HepG2 (cell line): ENCODE results near the gene PLEKHH1. TPM values are rescaled to one million over a fixed set of nuclear protein-coding genes. Genes with fewer than 3 reads are reported as not detected.

Source experiments
- ATAC-seq: fragments of 200-7000 bp; cut with Tn5 transposase; 3 replicates; pipeline ENCODE4 v1.9.1; 2020; ENCODE audit warnings: mild to moderate bottlenecking, moderate library complexity
- BruUV-seq: library from RNA; stranded (reverse); fragments of 400-500 nt; replicated peaks from 2 replicates; lab custom pipeline; 2021; lab: Mats Ljungman, UMichigan
- CTCF ChIA-PET: fragments of 300-600 bp; formaldehyde crosslinking; extraction: SDS; loops from one replicate; lab custom pipeline; 2021; ENCODE audit warnings: low total read pairs, inconsistent platforms, low intra/inter-chr PET ratio; lab: Yijun Ruan, JAX
- POLR2A ChIA-PET: fragments of 350-600 bp; sonication (Branson Sonifier 250); formaldehyde crosslinking; loops from one replicate; lab custom pipeline; 2020; ENCODE audit warnings: antibody characterized with exemption, inconsistent platforms; lab: Yijun Ruan, JAX
- DNase-seq: peaks from one replicate; pipeline ENCODE4 v3.0.0-alpha.2; 2015; ENCODE audit warnings: low spot score
- FAIRE-seq: peaks from 3 replicates; lab custom pipeline; 2011; peaks lifted over from hg19 to GRCh38; lab: Jason Lieb, UNC
- H2AFZ ChIP-seq: one replicate; pipeline ENCODE4 v1.6.1; 2011; ENCODE audit warnings: low read length, inconsistent platforms
- H3K27ac ChIP-seq: fragments of 300-600 bp; 3 replicates; pipeline ENCODE4 v1.8.0; 2011; ENCODE audit warnings: mixed run types, mild to moderate bottlenecking, mixed read lengths, low read length, inconsistent platforms; ENCODE audit not compliant: insufficient read depth; ENCODE audit errors: extremely low read length
- H3K27me3 ChIP-seq, 2 experiments: fragments of 200-600 bp in 1 of 2; 2 replicates in 1 of 2; 3 replicates in 1 of 2; pipeline versions ENCODE4 v1.6.0 to v1.8.0; 2011; ENCODE audit warnings: low read length in 2 of 2, mild to moderate bottlenecking in 2 of 2, moderate library complexity in 2 of 2, inconsistent platforms in 1 of 2; ENCODE audit not compliant: insufficient read depth in 2 of 2, control insufficient read depth in 1 of 2
- H3K36me3 ChIP-seq, 2 experiments: fragments of 200-600 bp in 1 of 2; replicated peaks in 1 of 2; 2 replicates in 1 of 2; 3 replicates in 1 of 2; pipeline versions ENCODE4 v1.5.1 to v1.8.0; 2011; ENCODE audit warnings: low read length in 2 of 2, inconsistent platforms in 1 of 2; ENCODE audit not compliant: insufficient read depth in 2 of 2, control insufficient read depth in 1 of 2
- H3K4me1 ChIP-seq: 2 replicates; pipeline ENCODE4 v1.5.1; 2012; ENCODE audit warnings: low read length, inconsistent platforms; ENCODE audit not compliant: insufficient read depth
- H3K4me2 ChIP-seq: 2 replicates; pipeline ENCODE4 v1.6.0; 2011; ENCODE audit warnings: low read depth, low read length, inconsistent platforms
- H3K4me3 ChIP-seq, 3 experiments: fragments of 200-600 bp in 1 of 3; sonication (generic), shearing (Covaris generic) in 1 of 3; replicated peaks in 1 of 3; 2 replicates each; pipeline ENCODE4 v1.5.1; 2011 to 2016; ENCODE audit warnings: low read length in 3 of 3, inconsistent platforms in 2 of 3, low read depth in 2 of 3, mild to moderate bottlenecking in 2 of 3, control low read depth in 1 of 3, mixed read lengths in 1 of 3; ENCODE audit not compliant: insufficient read depth in 1 of 3
- H3K79me2 ChIP-seq: one replicate; pipeline ENCODE4 v1.6.1; 2011; ENCODE audit warnings: low read length, inconsistent platforms; ENCODE audit not compliant: insufficient read depth
- H3K9ac ChIP-seq: 2 replicates; pipeline ENCODE4 v1.6.0; 2011; ENCODE audit warnings: mild to moderate bottlenecking, low read depth, low read length, inconsistent platforms; ENCODE audit not compliant: insufficient read depth
- H3K9me3 ChIP-seq: 2 replicates; pipeline ENCODE4 v1.5.1; 2012; ENCODE audit warnings: mild to moderate bottlenecking, low read length
- H4K20me1 ChIP-seq: 2 replicates; pipeline ENCODE4 v1.6.0; 2011; ENCODE audit warnings: inconsistent platforms, mild to moderate bottlenecking, low read length, moderate library complexity; ENCODE audit not compliant: insufficient read depth
- AGO2 ChIP-seq: fragments of 200-400 bp; formaldehyde crosslinking; optimal IDR thresholded peaks from 2 replicates; pipeline ENCODE3; 2017; ENCODE audit warnings: mild to moderate bottlenecking, low read depth, low read length, moderate library complexity
- BRD4 ChIP-seq: sonication (generic); formaldehyde crosslinking; IDR thresholded peaks from 2 replicates; pipeline ENCODE4 v1.4.0; 2020; ENCODE audit warnings: missing genetic modification reagents
- DMTF1 ChIP-seq: sonication (generic); formaldehyde crosslinking; IDR thresholded peaks from 2 replicates; pipeline ENCODE4 v1.4.0; 2020; ENCODE audit warnings: mild to moderate bottlenecking, missing genetic modification reagents
- FOXK1 ChIP-seq: sonication (generic); formaldehyde crosslinking; IDR thresholded peaks from 2 replicates; pipeline ENCODE4 v1.4.0; 2020; ENCODE audit warnings: low read depth, missing genetic modification reagents, borderline replicate concordance
- HOXD1 ChIP-seq: sonication (generic); formaldehyde crosslinking; IDR thresholded peaks from 2 replicates; pipeline ENCODE4 v1.5.0; 2020; ENCODE audit warnings: missing genetic modification reagents
- STAG1 ChIP-seq: sonication (generic); formaldehyde crosslinking; IDR thresholded peaks from 2 replicates; pipeline ENCODE4 v1.4.0; 2020; ENCODE audit warnings: missing genetic modification reagents
- TERF1 ChIP-seq: sonication (generic); formaldehyde crosslinking; IDR thresholded peaks from 2 replicates; pipeline ENCODE4 v1.8.0; 2022; ENCODE audit warnings: mild to moderate bottlenecking, missing genetic modification reagents, moderate library complexity
- ZNF274 ChIP-seq: sonication (generic); formaldehyde crosslinking; IDR thresholded peaks from 2 replicates; pipeline ENCODE4 v1.5.1; 2020; ENCODE audit warnings: mild to moderate bottlenecking, missing genetic modification reagents
- ZNF740 ChIP-seq: sonication (generic); formaldehyde crosslinking; IDR thresholded peaks from 2 replicates; pipeline ENCODE4 v1.4.0; 2020; ENCODE audit warnings: missing genetic modification reagents
- ZUFSP ChIP-seq: sonication (generic); formaldehyde crosslinking; IDR thresholded peaks from 2 replicates; pipeline ENCODE4 v1.9.0; 2021; ENCODE audit warnings: missing genetic modification reagents, mild to moderate bottlenecking, borderline replicate concordance
- WGBS: methylation state at CpG from one replicate; pipeline ENCODE4 v1.1.6; 2017; ENCODE audit warnings: low lambda C conversion rate; 5-methylcytosine and 5-hydroxymethylcytosine counted together
- in situ Hi-C: cut with HindIII; loops from 2 replicates; pipeline ENCODE4 v1.10.0; 2017; ENCODE audit warnings: low pct_unique_long_range_greater_than_20kb; ENCODE audit not compliant: extremely low pct_ligation_motif_present
- intact Hi-C: fragments of 100-400 bp; cut with micrococcal nuclease; formaldehyde crosslinking; loops from one replicate; pipeline ENCODE4 v1.10.0; 2022; ENCODE audit not compliant: unreplicated experiment
- polyA plus RNA-seq, 8 experiments: library from polyadenylated mRNA; depleted of rRNA in 3 of 8; stranded (reverse) in 7 of 8; unstranded in 1 of 8; fragments of >200 nt; fragmentation: Illumina TruSeq in 4 of 8; extraction: Trizol in 4 of 8; gene quantifications; 2 replicates each; pipeline versions ENCODE4 v1.2.1 to v1.2.3, GENCODE V29; 2011 to 2016; ENCODE audit warnings: low read depth in 4 of 8, missing spikeins in 1 of 8, mixed read lengths in 1 of 8; ENCODE audit not compliant: insufficient read depth in 1 of 8
- total RNA-seq, 5 experiments: library from RNA; depleted of rRNA; stranded (reverse); fragments of >200 nt; fragmentation: Illumina TruSeq; extraction: Trizol; gene quantifications; 2 replicates each; pipeline ENCODE4 v1.2.3, GENCODE V29; 2016; ENCODE audit warnings: low read depth in 1 of 5
- TF ChIP-seq, protein P1 (sequence below): sonication (generic); formaldehyde crosslinking; IDR thresholded peaks from 2 replicates; pipeline ENCODE4 v1.8.0; 2022; ENCODE audit warnings: missing genetic modification reagents, mild to moderate bottlenecking, moderate library complexity, borderline replicate concordance

Gene PLEKHH1
- total and polyA plus RNA-seq, 2 of the 13 experiments (the other 11 are each of a cell fraction or from before 2014, with no cell fraction given), result 8.6 to 15.8 TPM

DNA sequence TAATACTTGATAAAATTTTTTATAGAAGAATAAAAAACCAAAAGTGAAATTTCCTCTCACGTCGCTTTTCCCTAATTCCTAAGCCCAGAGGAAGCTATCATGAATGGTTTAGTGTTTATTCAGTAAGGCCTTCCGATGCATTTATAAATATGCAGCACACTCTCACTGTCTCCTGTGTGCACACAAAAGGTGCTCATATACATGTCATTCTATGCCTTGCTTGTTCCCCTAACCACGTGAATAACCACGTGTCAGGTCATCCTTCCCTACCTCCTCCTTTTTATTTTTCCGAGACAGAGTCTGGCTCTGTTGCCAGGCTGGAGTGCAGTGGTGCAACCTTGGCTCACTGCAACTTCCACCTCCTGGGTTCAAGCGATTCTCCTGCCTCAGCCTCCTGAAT lies 37.4 kb downstream of the PLEKHH1 start:
- TF ChIP-seq BRD4 (CRISPR knock-in tag), result no peak
- no peak for TF ChIP-seq ZUFSP
- TF ChIP-seq ZNF740 (CRISPR knock-in tag), result no peak
- TF ChIP-seq DMTF1, result no peak
- TF ChIP-seq AGO2, result no peak
- no peak for TF ChIP-seq STAG1 (CRISPR knock-in tag)
- TF ChIP-seq FOXK1 (CRISPR knock-in tag), result no peak
- no peak for TF ChIP-seq ZNF274 (CRISPR knock-in tag)
- no peak for TF ChIP-seq TERF1 (CRISPR knock-in tag)
- no peak for TF ChIP-seq HOXD1 (CRISPR knock-in tag)
- TF ChIP-seq, protein P1, sequence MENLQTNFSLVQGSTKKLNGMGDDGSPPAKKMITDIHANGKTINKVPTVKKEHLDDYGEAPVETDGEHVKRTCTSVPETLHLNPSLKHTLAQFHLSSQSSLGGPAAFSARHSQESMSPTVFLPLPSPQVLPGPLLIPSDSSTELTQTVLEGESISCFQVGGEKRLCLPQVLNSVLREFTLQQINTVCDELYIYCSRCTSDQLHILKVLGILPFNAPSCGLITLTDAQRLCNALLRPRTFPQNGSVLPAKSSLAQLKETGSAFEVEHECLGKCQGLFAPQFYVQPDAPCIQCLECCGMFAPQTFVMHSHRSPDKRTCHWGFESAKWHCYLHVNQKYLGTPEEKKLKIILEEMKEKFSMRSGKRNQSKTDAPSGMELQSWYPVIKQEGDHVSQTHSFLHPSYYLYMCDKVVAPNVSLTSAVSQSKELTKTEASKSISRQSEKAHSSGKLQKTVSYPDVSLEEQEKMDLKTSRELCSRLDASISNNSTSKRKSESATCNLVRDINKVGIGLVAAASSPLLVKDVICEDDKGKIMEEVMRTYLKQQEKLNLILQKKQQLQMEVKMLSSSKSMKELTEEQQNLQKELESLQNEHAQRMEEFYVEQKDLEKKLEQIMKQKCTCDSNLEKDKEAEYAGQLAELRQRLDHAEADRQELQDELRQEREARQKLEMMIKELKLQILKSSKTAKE (CRISPR knock-in tag), result no peak
- no peaks in the 10 kb centered on the region for H3K27me3 ChIP-seq
- WGBS, result 96% methylated on average over 7 of the region's 7 CpGs
- POLR2A ChIA-PET, result no interaction called here
- H3K4me3 ChIP-seq, result no peak overlapping the region
- H3K9me3 ChIP-seq, result no peaks in the 10 kb centered on the region
- intact Hi-C loops (loop anchor here (5.0 kb wide), 1 partner anchor 1213 kb away; no protein-coding TSS in a partner anchor), in situ Hi-C loops (no loop called here)
- no peak overlapping the region for H3K27ac ChIP-seq
- no peak for ATAC-seq
- no peaks in the 10 kb centered on the region for H3K79me2 ChIP-seq
- H2AFZ ChIP-seq, result no peak overlapping the region
- CTCF ChIA-PET, result interaction anchor here (0.6 to 2.7 kb wide), 3 partner anchors 44 to 143 kb away, joined by 3 to 25 read pairs (median 22); no protein-coding TSS in a partner anchor
- H4K20me1 ChIP-seq, result no peaks in the 10 kb centered on the region
- no peaks in the 10 kb centered on the region for H3K36me3 ChIP-seq
- no TSS peak for BruUV-seq
- H3K9ac ChIP-seq, result no peak overlapping the region
- no peak for FAIRE-seq
- peaks cover 14% of the 10 kb centered on the region for H3K4me1 ChIP-seq
- H3K4me2 ChIP-seq, result no peak overlapping the region
- DNase-seq, result no peak
